ENCODE measurements around the gene ISCA1.
"Not testable (repeated sequence)": the region's sequence is repeated elsewhere in the genome, so short reads cannot be mapped to it uniquely, and the experiment has no call there.

The ISCA1 gene

GRCh38 chr9:86282077-86282978, at the start of gene ISCA1:
ISCA1 (minus strand) TSS chr9:86282538; CDS start chr9:86282458, 80 bp downstream.
- DNase-seq, result peak; percentile 93

- DNase-seq, result no peak
These were observed 47.8 kb upstream of the ISCA1 start for GRCh38 chr9:86330186-86330585.

DNA sequence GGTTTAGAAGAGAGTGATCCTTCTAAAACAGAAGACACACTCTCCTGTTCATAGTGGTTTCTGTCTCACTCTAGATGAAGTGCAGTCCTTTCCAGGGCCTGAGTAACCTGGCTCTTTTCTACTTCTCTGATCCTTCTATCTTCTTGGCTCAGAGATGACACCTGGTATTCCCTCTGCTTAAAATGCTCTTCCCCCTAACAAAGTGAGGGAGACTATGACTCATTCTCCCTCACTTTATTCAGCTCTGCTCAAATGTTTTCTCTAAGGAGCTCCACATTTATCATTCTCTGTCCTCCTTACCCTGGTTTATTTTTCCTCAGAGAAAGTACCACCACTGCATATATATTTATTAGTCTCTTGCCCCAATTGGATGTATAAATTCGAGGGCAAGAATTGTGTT, 47.3 kb upstream of the ISCA1 start:
- no peak for DNase-seq

GRCh38 chr9:86328156-86328555, 45.8 kb upstream of the ISCA1 start:
- DNase-seq, result no peak

GRCh38 chr9:86326536-86326935, 44.2 kb upstream of the ISCA1 start:
- DNase-seq, result no peak

GRCh38 chr9:86324901-86325300, 42.6 kb upstream of the ISCA1 start:
- no peak for DNase-seq

- DNase-seq, result no peak
These were observed 42.0 kb upstream of the ISCA1 start for GRCh38 chr9:86324308-86324707.

DNA sequence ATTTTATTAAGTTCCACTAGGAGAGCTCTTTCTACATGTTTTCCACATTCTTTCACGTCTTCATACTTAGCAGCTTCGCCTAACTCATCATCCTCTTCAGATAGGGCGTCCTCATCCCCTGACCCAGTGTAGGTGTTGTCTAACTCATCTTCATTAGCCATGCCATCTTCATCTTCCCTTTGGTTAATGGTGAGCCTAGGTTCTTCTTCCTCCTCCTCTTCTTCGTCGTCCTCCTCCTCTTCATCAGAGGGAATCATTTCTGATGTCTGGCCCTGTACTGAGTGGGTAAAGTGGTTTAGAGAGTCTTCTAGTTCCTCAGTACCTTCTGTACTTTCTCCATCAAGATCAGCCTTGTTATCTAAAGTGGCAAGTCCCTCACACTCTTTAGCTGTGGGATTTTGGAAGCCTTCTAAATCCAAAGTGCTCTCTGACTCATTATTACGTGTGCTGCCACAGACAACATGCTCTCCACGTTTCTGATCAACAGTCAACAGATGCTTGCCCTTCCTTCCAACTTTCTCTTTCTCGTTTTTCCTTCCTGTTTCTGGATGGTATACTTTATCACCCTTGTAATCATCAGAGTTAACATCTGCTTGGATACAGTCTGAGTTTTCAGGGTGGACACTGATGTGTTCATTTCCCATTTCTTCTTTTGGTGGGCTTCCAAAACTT, 40.8 kb upstream of the ISCA1 start:
- no peak for DNase-seq

DNA sequence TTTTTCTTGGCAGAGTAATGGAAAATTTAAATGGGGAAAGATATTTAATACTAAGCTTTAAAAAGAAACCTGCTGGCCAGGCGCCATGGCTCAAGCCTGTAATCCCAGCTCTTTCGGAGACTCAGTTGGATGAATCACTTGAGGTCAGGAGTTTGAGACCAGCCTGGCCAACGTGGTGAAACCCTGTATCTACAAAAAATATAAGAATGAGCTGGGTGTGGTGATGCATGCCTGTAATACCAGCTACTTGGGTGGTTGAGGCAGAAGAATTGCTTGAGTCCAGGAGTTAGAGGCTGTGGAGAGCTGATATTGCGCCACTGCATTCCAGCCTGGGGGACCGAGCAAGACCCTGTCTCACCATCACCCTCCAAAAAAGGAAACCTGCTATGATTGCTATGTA, 39.0 kb upstream of the ISCA1 start:
- DNase-seq, result no peak

DNA sequence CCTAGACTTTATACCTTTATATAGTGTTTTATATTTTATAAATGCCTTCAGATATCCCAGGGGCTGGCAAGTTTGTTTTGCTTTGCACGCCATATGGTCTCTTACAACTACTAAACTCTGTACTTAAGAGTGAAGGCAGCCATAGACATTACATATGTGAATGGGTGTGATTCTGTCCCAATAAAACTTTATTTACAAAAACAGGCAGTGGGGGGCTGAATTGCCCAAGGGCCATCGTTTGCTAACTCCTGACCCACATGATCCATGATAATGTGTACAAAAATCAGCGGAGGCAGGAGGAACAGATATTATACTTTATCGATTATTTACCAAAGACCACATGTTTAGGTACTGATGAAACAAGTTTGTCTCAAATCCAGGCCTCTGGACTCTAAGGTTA, 35.8 kb upstream of the ISCA1 start:
- no peak for DNase-seq

- DNase-seq, result no peak
These were observed 32.7 kb upstream of the ISCA1 start for GRCh38 chr9:86315078-86315477.

- DNase-seq, result not testable (repeated sequence)
These were observed 30.6 kb upstream of the ISCA1 start for GRCh38 chr9:86312959-86313358.

- no peak for DNase-seq
These were observed 26.3 kb upstream of the ISCA1 start for GRCh38 chr9:86308687-86309086.

DNA sequence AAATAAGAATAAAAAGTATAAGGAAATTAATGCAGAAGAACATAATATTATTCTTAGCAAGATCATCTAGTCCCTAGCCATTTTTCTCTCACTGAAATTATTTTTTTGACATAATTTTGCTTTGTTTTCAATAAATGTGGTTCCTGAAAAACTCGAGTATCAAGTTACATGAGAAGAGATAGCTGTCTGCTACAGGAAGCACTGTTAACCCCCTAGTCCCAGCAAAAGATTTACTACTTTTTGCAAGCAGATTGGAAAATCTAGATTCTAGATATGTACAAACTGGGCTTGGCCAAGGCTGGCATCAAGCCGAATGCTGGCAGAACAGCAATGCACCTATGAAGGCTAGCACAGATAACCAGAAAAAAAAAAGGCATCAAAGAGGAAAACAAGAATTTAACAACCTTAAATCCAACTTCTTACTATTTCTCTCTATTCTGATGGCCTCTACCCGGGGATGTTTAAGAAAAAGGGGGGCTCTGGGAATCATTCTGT, 21.9 kb upstream of the ISCA1 start:
- DNase-seq, result no peak

DNA sequence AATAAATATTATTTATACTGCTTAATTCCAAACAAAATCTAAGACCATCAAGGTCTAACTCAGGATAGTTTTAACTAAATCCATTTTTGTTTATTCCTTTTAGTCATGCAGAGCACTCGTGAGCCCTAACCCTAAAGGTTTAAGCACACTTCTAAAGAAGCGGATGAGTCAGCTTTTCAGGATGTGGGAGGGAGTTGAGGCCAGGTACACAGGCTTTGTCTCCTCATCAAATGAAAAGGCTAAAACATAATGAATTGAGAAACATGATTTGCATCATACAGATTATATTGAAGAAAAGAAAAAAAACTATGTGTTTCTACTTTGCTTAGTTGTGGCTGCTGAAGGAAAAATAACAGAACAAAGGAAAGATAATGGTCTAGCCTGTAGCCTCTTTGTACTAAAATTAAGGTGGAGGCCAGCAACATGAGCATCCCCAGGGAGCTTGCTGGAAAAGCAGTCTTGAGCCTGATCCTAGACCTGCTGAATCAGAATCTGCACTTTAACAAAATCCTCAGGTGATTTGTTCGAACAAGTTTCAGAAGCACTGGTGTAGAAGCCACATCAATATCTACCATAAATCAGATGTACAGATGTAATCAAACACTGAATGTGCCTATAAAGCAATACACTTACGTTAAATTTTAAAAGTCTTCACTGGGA, 21.1 kb upstream of the ISCA1 start:
- DNase-seq, result no peak

GRCh38 chr9:86301686-86302085, 19.3 kb upstream of the ISCA1 start:
- DNase-seq, result no peak

DNA sequence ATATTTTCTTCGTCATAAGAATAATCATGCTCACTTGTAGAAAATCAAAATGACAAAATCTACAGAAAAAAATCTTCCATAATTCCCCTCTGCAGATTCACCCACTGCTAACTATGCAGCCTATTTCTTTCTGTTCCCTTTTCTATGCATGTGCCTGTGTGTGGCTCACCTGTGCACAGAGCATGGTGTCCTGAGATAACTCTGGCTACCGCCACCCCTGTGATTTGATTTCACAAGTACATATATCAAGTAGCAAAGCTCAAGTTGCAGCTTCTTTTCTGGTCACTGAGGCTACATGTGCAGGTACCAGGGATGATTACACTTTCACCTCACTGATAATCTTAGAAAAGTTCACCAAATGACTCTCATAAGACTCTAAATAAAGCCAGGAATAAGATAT, 18.4 kb upstream of the ISCA1 start:
- no peak for DNase-seq

DNA sequence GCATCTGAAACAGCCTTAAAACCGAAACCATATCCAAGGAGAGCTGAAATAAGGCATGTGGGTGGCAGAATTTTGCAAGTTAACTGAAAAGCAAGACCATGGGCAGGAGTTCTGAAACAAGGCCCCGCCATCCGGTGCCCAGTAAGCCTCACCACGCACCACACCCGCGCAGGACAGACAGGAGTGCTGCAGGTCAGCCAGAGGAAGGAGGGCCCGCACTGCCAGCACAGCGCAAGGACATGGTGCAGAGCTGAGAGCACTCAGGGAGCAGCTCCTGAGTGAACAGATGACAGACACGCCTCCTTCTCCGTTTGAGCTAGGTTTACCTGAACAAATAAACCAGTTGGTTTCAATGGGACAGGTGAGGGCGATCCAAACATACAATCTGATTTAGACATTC, 16.5 kb upstream of the ISCA1 start:
- DNase-seq, result no peak

- DNase-seq, result not testable (repeated sequence)
These were observed 8.0 kb upstream of the ISCA1 start for GRCh38 chr9:86290341-86290740.

GRCh38 chr9:86288499-86289198, 6.3 kb upstream of the ISCA1 start:
- no peak for DNase-seq

- no peak for DNase-seq
These were observed 4.7 kb upstream of the ISCA1 start for GRCh38 chr9:86287013-86287412.

DNA sequence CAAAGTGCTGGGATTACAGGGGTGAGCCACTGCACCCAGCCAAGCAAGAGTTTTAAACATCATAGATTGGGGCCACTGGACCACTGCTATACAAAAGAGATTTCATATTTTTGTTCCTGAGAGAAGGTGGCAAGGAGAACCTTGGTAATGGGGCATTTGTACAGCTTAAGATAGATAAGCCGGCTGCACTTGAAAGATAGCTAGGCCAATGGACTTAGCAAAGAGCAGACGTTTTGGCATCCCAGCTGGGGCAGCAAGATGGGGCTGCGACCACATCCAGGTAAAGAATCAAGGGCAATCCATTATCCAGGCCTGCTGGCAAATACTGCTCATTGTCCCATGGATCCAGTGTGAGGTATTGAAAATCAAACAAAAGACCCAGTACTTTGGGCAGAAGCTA, 3.9 kb upstream of the ISCA1 start:
- no peak for DNase-seq

GRCh38 chr9:86285261-86285660, 2.9 kb upstream of the ISCA1 start:
- DNase-seq, result no peak
